Loucy (cell line): Measurements from ENCODE around the gene TRIP13.

Experiments used
- H2AFZ ChIP-seq: fragments of 200-600 bp; sonication (generic); 2 replicates; pipeline ENCODE4 v1.6.0; 2016; ENCODE audit warnings: antibody characterized with exemption, mild to moderate bottlenecking, low read length, moderate library complexity
- H3F3A ChIP-seq: fragments of 200-600 bp; 2 replicates; pipeline ENCODE4 v1.6.0; 2016; ENCODE audit warnings: antibody characterized with exemption, low read depth, mild to moderate bottlenecking
- H3K27me3 ChIP-seq: fragments of 200-600 bp; sonication (generic); 2 replicates; pipeline ENCODE4 v1.6.1; 2014; ENCODE audit warnings: low read length, mild to moderate bottlenecking; ENCODE audit not compliant: insufficient read depth, poor library complexity, severe bottlenecking
- H3K36me3 ChIP-seq: fragments of 200-600 bp; sonication (generic); 2 replicates; pipeline ENCODE4 v1.6.1; 2016; ENCODE audit warnings: low read length; ENCODE audit not compliant: insufficient read depth
- H3K4me1 ChIP-seq: fragments of 200-600 bp; sonication (generic); 2 replicates; pipeline ENCODE4 v1.5.1; 2014; ENCODE audit warnings: low read length, mild to moderate bottlenecking; ENCODE audit not compliant: insufficient read depth, poor library complexity, severe bottlenecking
- H3K4me2 ChIP-seq: fragments of 200-600 bp; sonication (generic); 2 replicates; pipeline ENCODE4 v1.6.0; 2014; ENCODE audit warnings: antibody characterized with exemption, low read length, low read depth, mild to moderate bottlenecking; ENCODE audit not compliant: poor library complexity, severe bottlenecking
- H3K4me3 ChIP-seq: fragments of 200-600 bp; sonication (generic); 2 replicates; pipeline ENCODE4 v1.5.1; 2014; ENCODE audit warnings: low read length, mild to moderate bottlenecking, mixed read lengths; ENCODE audit not compliant: poor library complexity, severe bottlenecking
- H3K79me2 ChIP-seq: fragments of 200-600 bp; sonication (generic); 2 replicates; pipeline ENCODE4 v1.6.1; 2014; ENCODE audit warnings: low read length; ENCODE audit not compliant: insufficient read depth
- H3K9ac ChIP-seq: fragments of 200-600 bp; sonication (generic); 2 replicates; pipeline ENCODE4 v1.6.0; 2014; ENCODE audit warnings: mild to moderate bottlenecking, low read depth, low read length, moderate library complexity; ENCODE audit not compliant: poor library complexity, severe bottlenecking
- H3K9me2 ChIP-seq: fragments of 200-600 bp; sonication (generic); replicated peaks from 2 replicates; pipeline ENCODE4 v1.6.1; 2016; ENCODE audit warnings: low read depth, low read length, mixed read lengths
- H3K9me3 ChIP-seq: fragments of 200-600 bp; sonication (generic); 2 replicates; pipeline ENCODE4 v1.6.1; 2014; ENCODE audit warnings: mild to moderate bottlenecking, antibody characterized with exemption, low read length, low read depth; ENCODE audit not compliant: insufficient read depth
- H4K20me1 ChIP-seq: fragments of 200-600 bp; sonication (generic); 2 replicates; pipeline ENCODE4 v1.6.0; 2014; ENCODE audit warnings: antibody characterized with exemption, low read length, mild to moderate bottlenecking; ENCODE audit not compliant: insufficient read depth, poor library complexity, severe bottlenecking
- EZH2phosphoT487 ChIP-seq: fragments of 200-600 bp; IDR thresholded peaks from 2 replicates; pipeline ENCODE4 v1.6.1; 2018; ENCODE audit warnings: antibody characterized with exemption, mild to moderate bottlenecking, moderate library complexity, borderline replicate concordance
- TF ChIP-seq, protein P1 (sequence below): fragments of 200-600 bp; sonication (generic); conservative IDR thresholded peaks from 2 replicates; pipeline ENCODE4 v1.5.1; 2014; ENCODE audit warnings: mild to moderate bottlenecking, antibody characterized with exemption, low read length

TRIP13 gene

DNA sequence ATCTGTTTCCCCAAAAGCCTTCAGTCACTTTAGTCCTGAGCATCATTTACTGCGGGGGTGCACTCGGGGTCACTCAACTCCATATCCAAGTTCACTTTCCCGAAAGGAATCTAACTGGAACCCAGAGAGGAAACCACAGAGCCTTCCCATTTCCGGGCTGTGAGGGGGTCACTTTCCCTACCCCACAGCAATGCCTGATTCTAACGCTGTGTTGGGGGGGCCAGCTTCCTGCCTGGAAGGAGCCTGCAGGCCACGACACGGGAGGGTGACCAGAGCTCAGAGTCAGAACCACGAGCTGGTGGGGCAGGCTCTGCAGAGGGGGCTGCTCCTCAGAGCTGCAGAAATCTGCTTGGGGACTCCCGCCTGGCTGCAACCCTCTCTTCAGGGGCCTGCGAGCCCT is 20.4 kb upstream of the TRIP13 start:
- Histone ChIP-seq H3F3A (no peaks in the 10 kb centered on the region), H3K79me2 (no peaks in the 10 kb centered on the region), H3K27me3 (no peaks in the 10 kb centered on the region), H3K9me2 (no peaks in the 10 kb centered on the region), H3K4me2 (no peak overlapping the region), H3K4me1 (no peaks in the 10 kb centered on the region), H3K4me3 (no peak overlapping the region), H2AFZ (no peak overlapping the region), H3K36me3 (peaks cover 86% of the 10 kb centered on the region; the same call in 1 of the 2 replicates), H3K9me3 (no peaks in the 10 kb centered on the region), H4K20me1 (no peaks in the 10 kb centered on the region), H3K9ac (no peak overlapping the region)
- TF ChIP-seq, protein P1, sequence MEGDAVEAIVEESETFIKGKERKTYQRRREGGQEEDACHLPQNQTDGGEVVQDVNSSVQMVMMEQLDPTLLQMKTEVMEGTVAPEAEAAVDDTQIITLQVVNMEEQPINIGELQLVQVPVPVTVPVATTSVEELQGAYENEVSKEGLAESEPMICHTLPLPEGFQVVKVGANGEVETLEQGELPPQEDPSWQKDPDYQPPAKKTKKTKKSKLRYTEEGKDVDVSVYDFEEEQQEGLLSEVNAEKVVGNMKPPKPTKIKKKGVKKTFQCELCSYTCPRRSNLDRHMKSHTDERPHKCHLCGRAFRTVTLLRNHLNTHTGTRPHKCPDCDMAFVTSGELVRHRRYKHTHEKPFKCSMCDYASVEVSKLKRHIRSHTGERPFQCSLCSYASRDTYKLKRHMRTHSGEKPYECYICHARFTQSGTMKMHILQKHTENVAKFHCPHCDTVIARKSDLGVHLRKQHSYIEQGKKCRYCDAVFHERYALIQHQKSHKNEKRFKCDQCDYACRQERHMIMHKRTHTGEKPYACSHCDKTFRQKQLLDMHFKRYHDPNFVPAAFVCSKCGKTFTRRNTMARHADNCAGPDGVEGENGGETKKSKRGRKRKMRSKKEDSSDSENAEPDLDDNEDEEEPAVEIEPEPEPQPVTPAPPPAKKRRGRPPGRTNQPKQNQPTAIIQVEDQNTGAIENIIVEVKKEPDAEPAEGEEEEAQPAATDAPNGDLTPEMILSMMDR, result no peak
- TF ChIP-seq EZH2phosphoT487, result no peak

GRCh38 chr5:873328-873727 is 19.4 kb upstream of the TRIP13 start:
- Histone ChIP-seq H3K4me2 (no peak overlapping the region), H3K4me3 (no peak overlapping the region), H3F3A (no peaks in the 10 kb centered on the region), H3K36me3 (peaks cover 87% of the 10 kb centered on the region; the same call in 1 of the 2 replicates), H3K27me3 (no peaks in the 10 kb centered on the region), H3K79me2 (no peaks in the 10 kb centered on the region), H2AFZ (no peak overlapping the region), H3K9me2 (no peaks in the 10 kb centered on the region), H3K9ac (no peak overlapping the region), H4K20me1 (no peaks in the 10 kb centered on the region), H3K9me3 (no peaks in the 10 kb centered on the region), H3K4me1 (no peaks in the 10 kb centered on the region)
- TF ChIP-seq, protein P1, result no peak
- no peak for TF ChIP-seq EZH2phosphoT487

DNA sequence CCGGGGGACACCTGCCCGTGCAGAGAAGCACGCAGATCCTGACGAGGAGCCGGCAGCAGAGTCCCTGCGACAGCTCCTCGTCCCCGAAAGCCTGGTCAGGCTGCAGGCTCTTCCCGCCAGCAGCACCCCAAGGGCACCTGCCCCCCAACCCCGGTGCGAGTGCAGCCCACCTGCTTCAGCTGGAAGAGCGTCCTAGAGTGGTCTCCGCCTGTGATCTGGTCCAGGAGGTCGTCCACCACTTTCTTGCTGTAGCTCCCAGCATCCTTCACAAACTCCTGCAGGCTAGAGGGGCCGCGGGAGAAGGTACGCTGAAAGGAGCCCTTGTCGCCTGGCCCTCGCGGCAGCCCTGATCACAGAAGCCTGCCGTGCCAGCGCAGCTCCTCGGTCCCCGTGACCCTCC is 16.8 kb upstream of the TRIP13 start:
- TF ChIP-seq EZH2phosphoT487, result no peak
- TF ChIP-seq, protein P1, result no peak
- Histone ChIP-seq H2AFZ (no peak overlapping the region), H3K27me3 (no peaks in the 10 kb centered on the region), H3K79me2 (no peaks in the 10 kb centered on the region), H3K9me3 (no peaks in the 10 kb centered on the region), H3K4me2 (no peak overlapping the region), H3F3A (no peaks in the 10 kb centered on the region), H3K9ac (no peak overlapping the region), H3K36me3 (peaks cover 65% of the 10 kb centered on the region; the same call in 1 of the 2 replicates), H3K4me1 (no peaks in the 10 kb centered on the region), H3K4me3 (no peak overlapping the region), H3K9me2 (no peaks in the 10 kb centered on the region), H4K20me1 (no peaks in the 10 kb centered on the region)
